HG02678 (cell line): ENCODE results near the gene FAN1.
"Not testable (repeated sequence)": the region's sequence is repeated elsewhere in the genome, so short reads cannot be mapped to it uniquely, and the experiment has no call there.

Experiments
- ATAC-seq: cut with Tn5 transposase; IDR thresholded peaks from one replicate; pipeline ENCODE4 v1.9.1; 2021; ENCODE audit warnings: mild to moderate bottlenecking, moderate library complexity; ENCODE audit not compliant: unreplicated experiment

Gene FAN1

DNA sequence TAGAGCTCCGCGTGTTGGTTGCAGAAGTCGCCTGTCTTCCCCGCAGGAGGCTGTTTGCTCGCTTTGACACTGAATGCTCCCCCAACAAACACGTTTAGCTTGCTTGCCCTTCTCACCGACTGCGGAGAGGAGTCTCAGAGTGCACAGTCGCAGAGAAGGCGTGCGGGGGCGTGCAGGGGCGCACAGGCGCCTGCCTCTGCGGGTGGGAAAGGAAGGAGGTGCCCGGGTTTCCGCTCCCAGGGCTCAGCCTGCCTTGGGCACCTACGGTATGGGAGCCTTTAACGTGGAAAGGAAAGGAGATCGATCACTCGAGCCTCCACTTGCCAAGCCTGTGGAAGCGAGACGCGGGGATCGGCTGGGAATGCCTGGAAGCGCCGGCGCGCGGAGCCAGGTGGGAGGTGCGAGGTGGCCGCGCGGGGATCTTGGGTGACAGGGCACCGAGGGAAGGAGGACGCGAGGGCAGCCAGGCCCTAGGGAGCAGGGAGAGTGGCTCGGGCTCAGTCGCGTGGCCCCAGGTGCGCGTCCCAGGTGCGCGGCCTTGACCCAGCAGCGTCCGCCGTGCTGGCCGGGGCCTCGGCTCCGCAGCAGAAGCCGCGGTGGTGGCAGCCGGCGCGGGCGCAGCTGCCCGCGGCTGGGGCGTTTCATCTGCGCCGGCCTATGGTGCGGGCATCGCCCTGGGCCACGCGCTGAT is at the start of gene FAN1:
Gene FAN1, plus strand, starts transcription at position 419 of the 691 bp plus-strand sequence. CDS start 749 bp downstream, outside the sequence.
- peak; percentile 90 for ATAC-seq

- ATAC-seq: no peak
These were observed 44.4 kb upstream of the FAN1 start for GRCh38 chr15:30859091-30859874.

- no peak for ATAC-seq
These were observed 38.5 kb upstream of the FAN1 start for GRCh38 chr15:30865257-30865656.

GRCh38 chr15:30870681-30871080 is 33.0 kb upstream of the FAN1 start:
- no peak for ATAC-seq

DNA sequence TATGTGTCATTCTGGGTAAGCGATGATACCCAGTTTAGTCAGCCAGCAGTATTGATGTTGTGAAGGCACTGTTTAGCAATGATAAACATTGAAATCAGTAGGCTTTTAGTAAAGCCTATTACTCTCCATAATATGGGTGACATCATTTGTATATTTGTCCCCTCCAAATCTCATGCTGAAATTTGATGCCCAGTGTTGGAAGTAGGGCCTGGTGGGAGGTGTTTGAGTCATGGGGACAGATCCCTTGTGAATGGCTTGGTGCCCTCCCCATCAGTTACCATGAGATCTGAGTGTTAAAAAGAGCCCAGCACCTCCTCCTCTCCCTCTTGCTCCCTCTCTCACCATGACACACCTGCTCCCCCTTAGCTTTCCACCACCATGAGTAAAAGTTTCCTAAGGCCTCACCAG is 31.4 kb upstream of the FAN1 start:
- ATAC-seq: no peak

GRCh38 chr15:30877070-30877469 is 26.6 kb upstream of the FAN1 start:
- ATAC-seq: no peak

DNA sequence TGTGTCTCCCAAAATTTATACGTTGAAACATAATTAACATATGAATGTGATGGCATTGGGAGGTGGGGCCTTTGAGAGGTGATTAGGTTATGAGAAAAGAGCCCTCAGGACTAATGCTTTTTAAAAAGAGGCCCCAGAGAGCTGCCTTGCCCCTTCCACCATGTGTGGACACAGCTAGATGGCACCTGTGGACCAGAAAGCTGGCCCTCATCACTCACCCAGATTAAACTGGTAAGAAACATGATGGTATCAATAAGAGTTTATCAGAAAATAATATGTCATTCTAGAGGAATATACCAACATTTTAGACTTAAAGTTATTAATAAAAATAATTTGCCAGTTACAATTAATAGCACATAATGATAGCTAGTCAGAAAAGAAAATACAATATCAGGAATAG is 25.2 kb upstream of the FAN1 start:
- no peak for ATAC-seq

GRCh38 chr15:30882849-30883433 is 20.8 kb upstream of the FAN1 start:
- no peak for ATAC-seq

DNA sequence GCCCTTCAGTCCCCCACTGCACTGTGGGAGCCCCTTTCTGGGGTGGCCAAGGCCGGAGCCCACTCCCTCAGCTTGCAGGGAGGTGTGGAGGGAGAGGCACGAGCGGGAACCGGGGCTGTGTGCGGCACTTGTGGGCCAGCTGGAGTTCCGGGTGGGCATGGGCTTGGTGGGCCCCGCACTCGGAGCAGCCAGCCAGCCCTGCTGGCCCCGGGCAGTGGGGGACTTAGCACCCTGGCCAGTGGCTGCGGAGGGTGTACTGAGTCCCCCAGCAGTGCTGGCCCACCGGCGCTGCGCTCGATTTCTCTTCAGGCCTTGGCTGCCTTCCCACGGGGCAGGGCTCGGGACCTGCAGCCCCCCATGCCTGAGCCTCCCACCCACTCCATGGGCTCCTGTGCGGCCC is 20.0 kb upstream of the FAN1 start:
- ATAC-seq: not testable (repeated sequence)

DNA sequence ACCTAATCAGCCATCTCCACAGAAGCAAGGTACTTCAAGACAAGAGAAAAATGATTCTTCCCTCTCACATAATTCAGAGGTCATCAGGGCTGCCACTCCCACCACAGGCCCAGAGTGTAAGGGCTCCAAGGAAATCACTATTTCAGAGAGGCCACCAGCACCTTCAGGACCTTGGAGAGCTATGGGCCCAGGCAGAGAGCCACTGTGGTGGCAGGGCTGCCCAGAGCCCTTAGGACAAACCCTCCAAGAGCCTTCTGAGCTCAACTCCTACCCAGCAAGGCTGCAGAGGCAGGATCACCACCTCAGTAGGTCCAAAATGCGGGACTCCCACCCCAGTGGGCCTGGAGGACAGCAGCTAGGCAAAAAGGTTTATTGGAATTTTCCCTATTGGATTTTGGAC is 17.9 kb upstream of the FAN1 start:
- no peak for ATAC-seq

GRCh38 chr15:30889196-30889595 is 14.5 kb upstream of the FAN1 start:
- ATAC-seq: no peak

DNA sequence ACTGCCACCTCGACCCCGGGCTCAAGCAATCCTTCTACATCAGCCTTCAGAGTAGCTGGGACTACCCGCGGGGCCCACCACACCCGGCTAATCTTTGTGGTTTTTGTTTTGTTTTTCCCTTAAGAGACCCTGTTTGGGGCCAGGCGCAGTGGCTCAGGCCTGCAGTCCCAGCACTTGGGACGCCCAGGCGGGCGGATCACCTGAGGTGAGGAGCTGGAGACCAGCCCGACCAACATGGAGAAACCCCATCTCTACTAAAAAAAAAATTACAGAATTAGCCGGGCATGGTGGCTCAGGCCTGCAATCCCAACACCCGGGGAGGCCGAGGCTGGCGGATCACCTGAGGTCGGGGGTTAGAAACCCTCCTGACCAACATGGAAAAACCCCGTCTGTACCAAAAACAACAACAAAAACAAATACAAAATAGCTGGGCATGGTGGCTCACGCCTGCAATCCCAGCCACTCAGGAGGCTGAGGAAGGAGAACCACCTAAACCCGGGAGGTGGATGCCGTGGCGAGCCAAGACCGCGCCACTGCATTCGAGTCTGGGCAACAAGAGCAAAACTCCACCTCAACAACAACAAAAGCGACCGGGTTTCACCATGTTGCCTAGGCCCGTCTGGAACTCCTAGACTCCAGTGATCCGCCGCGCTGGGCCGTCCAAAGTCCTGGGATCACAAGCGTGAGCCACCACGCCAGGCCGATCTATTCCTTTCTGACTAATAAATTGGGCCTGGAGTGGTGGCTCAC is 8.1 kb upstream of the FAN1 start:
- ATAC-seq: no peak

DNA sequence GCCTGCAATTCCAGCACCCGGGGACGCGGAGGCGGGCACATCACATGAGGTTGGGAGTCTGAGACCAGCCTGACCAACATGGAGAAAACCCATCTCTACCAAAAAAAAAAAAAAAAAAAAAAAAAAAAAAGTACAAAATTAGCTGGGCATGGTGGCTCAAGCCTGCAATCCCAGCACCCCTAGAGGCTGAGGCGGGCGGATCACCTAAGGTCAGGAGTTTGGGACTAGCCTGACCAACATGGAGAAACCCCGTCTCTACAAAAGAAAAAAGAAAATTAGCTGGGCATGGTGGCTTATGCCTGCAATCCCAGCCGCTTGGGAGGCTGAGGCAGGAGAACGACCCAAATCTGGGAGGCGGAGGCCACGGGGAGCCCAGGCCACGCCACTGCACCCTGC is 7.5 kb upstream of the FAN1 start:
- no peak for ATAC-seq

- ATAC-seq: no peak
These were observed 1.8 kb upstream of the FAN1 start for GRCh38 chr15:30901889-30902288.

- no peak for ATAC-seq
These were observed 1.1 kb downstream of the FAN1 start for GRCh38 chr15:30904812-30905211.

- ATAC-seq: no peak
These were observed 2.1 kb downstream of the FAN1 start for GRCh38 chr15:30905821-30906220.

DNA sequence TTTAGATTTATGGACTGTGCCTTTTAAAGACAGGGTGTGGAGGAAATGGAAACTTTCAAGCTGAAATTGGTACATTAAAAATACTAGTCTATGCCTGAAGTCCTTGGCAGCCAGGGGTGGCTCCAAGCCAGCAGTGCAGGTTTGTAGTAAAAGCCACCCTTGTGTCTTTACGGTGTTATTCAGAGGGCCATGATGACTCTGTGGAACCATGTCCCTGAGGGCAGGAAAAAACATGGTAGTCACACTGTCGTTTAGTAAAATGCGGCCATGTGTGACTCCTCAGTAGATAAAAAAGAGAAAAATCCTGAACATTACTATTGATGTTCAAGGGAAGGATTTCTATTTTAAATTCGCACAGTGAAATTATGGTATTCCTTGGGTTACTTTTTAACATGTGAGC is 2.7 kb downstream of the FAN1 start:
- ATAC-seq: no peak

- no peak for ATAC-seq
These were observed 10.0 kb downstream of the FAN1 start for GRCh38 chr15:30913761-30914160.

- ATAC-seq: no peak
These were observed 13.3 kb downstream of the FAN1 start for GRCh38 chr15:30917013-30917412.

GRCh38 chr15:30917675-30918074 is 14.0 kb downstream of the FAN1 start:
- ATAC-seq: no peak

GRCh38 chr15:30918366-30918765 is 14.7 kb downstream of the FAN1 start:
- ATAC-seq: no peak
